Measurements from ENCODE around the gene SEMA3E.
A peak's percentile ranks its signal among the peaks of the same experiment; 100 is the strongest.

Gene SEMA3E

GRCh38 chr7:83366629-83367028 lies 282.3 kb downstream of the SEMA3E start:
- H3K4me1 ChIP-seq (ENCODE audit: insufficient read depth, low read length, severe bottlenecking) = no peaks in the 10 kb centered on the region
- no peak overlapping the region for H2AFZ ChIP-seq (ENCODE audit: low read length)
- TF ChIP-seq CTCF (IDR thresholded peaks at IDR 0.05; ENCODE audit: low read length) = peak; percentile 38; the same call in 1 of the 2 replicates
- no peak for TF ChIP-seq EZH2 (IDR thresholded peaks at IDR 0.05; ENCODE audit: borderline replicate concordance, low read length)
- H3K9me2 ChIP-seq (ENCODE audit: low read depth, low read length) = no peaks in the 10 kb centered on the region
- H3K9me3 ChIP-seq (ENCODE audit: low read length) = no peaks in the 10 kb centered on the region
- no peaks in the 10 kb centered on the region for H3K27me3 ChIP-seq (ENCODE audit: insufficient read depth, low read length)
- no peaks in the 10 kb centered on the region for H4K20me1 ChIP-seq (ENCODE audit: insufficient read depth, low read length)
- no peaks in the 10 kb centered on the region for H3K36me3 ChIP-seq (ENCODE audit: insufficient read depth, low read length)
- H3K79me2 ChIP-seq (ENCODE audit: insufficient read depth, low read length) = no peaks in the 10 kb centered on the region
- H3K4me2 ChIP-seq (ENCODE audit: low read length) = no peak overlapping the region
- H3K9ac ChIP-seq (ENCODE audit: low read length) = no peak overlapping the region
- no peak overlapping the region for H3K4me3 ChIP-seq (ENCODE audit: low read depth, low read length, poor library complexity, severe bottlenecking)
- no peaks in the 10 kb centered on the region for H3F3A ChIP-seq (ENCODE audit: insufficient read depth, low read length)
- no peak overlapping the region for H3K27ac ChIP-seq (ENCODE audit: low read depth, low read length, poor library complexity, severe bottlenecking)

- no peak overlapping the region for H3K27ac ChIP-seq (ENCODE audit: low read depth, low read length, poor library complexity, severe bottlenecking)
- H3F3A ChIP-seq (ENCODE audit: insufficient read depth, low read length) = no peaks in the 10 kb centered on the region
- H3K36me3 ChIP-seq (ENCODE audit: insufficient read depth, low read length) = no peaks in the 10 kb centered on the region
- no peaks in the 10 kb centered on the region for H4K20me1 ChIP-seq (ENCODE audit: insufficient read depth, low read length)
- no peak overlapping the region for H3K9ac ChIP-seq (ENCODE audit: low read length)
- H3K9me2 ChIP-seq (ENCODE audit: low read depth, low read length) = no peaks in the 10 kb centered on the region
- no peak for TF ChIP-seq CTCF (IDR thresholded peaks at IDR 0.05; ENCODE audit: low read length)
- TF ChIP-seq EZH2 (IDR thresholded peaks at IDR 0.05; ENCODE audit: borderline replicate concordance, low read length) = no peak
- no peaks in the 10 kb centered on the region for H3K4me1 ChIP-seq (ENCODE audit: insufficient read depth, low read length, severe bottlenecking)
- no peak overlapping the region for H2AFZ ChIP-seq (ENCODE audit: low read length)
- no peak overlapping the region for H3K4me3 ChIP-seq (ENCODE audit: low read depth, low read length, poor library complexity, severe bottlenecking)
- no peaks in the 10 kb centered on the region for H3K9me3 ChIP-seq (ENCODE audit: low read length)
- H3K27me3 ChIP-seq (ENCODE audit: insufficient read depth, low read length) = no peaks in the 10 kb centered on the region
- no peaks in the 10 kb centered on the region for H3K79me2 ChIP-seq (ENCODE audit: insufficient read depth, low read length)
- no peak overlapping the region for H3K4me2 ChIP-seq (ENCODE audit: low read length)
These were observed 283.2 kb downstream of the SEMA3E start for GRCh38 chr7:83365746-83366145.

- TF ChIP-seq EZH2 (IDR thresholded peaks at IDR 0.05; ENCODE audit: borderline replicate concordance, low read length) = no peak
- no peak for TF ChIP-seq CTCF (IDR thresholded peaks at IDR 0.05; ENCODE audit: low read length)
- H3K27me3 ChIP-seq (ENCODE audit: insufficient read depth, low read length) = no peaks in the 10 kb centered on the region
- no peak overlapping the region for H2AFZ ChIP-seq (ENCODE audit: low read length)
- H3K9me2 ChIP-seq (ENCODE audit: low read depth, low read length) = no peaks in the 10 kb centered on the region
- no peaks in the 10 kb centered on the region for H3K36me3 ChIP-seq (ENCODE audit: insufficient read depth, low read length)
- no peak overlapping the region for H3K4me3 ChIP-seq (ENCODE audit: low read depth, low read length, poor library complexity, severe bottlenecking)
- no peaks in the 10 kb centered on the region for H3K4me1 ChIP-seq (ENCODE audit: insufficient read depth, low read length, severe bottlenecking)
- no peaks in the 10 kb centered on the region for H3F3A ChIP-seq (ENCODE audit: insufficient read depth, low read length)
- no peaks in the 10 kb centered on the region for H4K20me1 ChIP-seq (ENCODE audit: insufficient read depth, low read length)
- H3K9ac ChIP-seq (ENCODE audit: low read length) = no peak overlapping the region
- H3K9me3 ChIP-seq (ENCODE audit: low read length) = no peaks in the 10 kb centered on the region
- no peaks in the 10 kb centered on the region for H3K79me2 ChIP-seq (ENCODE audit: insufficient read depth, low read length)
- H3K4me2 ChIP-seq (ENCODE audit: low read length) = no peak overlapping the region
- no peak overlapping the region for H3K27ac ChIP-seq (ENCODE audit: low read depth, low read length, poor library complexity, severe bottlenecking)
These were observed 285.9 kb downstream of the SEMA3E start for GRCh38 chr7:83362871-83363550.

All from OCI-LY1 (cell line).